ENCODE results near the gene SPATA46.
A peak's percentile ranks its signal among the peaks of the same experiment; 100 is the strongest.

SPATA46 gene

GRCh38 chr1:162391790-162392563 lies 15.3 kb upstream of the SPATA46 start:
- DNase-seq (ENCODE audit: low spot score): peak; percentile 68

DNA sequence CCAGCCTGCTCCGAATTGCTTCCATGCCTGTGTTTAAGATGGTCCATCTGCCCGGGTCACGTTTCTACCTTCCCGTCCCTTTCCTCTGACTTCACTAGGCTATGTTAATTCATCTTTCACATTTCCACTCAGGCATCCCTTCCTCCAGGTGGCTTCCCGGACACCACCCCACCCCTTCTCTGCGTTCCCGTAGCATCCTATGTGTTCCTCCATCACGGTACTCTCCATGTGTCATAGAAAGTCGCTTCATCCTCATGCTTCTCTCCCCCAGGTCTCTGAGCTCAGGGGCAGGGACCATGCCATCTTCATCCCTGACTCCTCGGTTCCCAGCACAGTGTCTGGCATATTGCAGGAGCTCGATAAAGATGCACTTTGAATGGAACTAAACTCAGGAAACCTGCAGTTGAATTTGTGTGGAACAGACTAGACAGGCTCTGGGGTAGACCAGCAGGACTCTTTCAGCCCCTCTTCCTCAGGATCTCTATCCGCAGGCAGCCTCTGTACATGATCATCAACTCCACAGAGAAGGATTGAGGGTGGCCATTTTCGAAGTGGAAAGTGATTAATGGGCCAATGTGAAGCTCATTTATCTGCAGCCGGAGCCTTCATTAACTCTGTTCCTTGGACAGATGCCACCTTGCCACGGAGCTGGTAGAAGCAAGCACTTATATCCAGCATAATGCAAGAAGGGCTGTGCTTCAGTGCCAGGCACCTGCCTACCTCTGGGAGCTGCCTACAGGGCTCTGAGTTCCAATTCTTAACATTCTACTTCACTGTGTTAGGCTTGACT lies 13.9 kb upstream of the SPATA46 start:
- DNase-seq (ENCODE audit: low spot score): no peak

- DNase-seq (ENCODE audit: low spot score): no peak
Observed at GRCh38 chr1:162389971-162390370, 13.3 kb upstream of the SPATA46 start.

DNA sequence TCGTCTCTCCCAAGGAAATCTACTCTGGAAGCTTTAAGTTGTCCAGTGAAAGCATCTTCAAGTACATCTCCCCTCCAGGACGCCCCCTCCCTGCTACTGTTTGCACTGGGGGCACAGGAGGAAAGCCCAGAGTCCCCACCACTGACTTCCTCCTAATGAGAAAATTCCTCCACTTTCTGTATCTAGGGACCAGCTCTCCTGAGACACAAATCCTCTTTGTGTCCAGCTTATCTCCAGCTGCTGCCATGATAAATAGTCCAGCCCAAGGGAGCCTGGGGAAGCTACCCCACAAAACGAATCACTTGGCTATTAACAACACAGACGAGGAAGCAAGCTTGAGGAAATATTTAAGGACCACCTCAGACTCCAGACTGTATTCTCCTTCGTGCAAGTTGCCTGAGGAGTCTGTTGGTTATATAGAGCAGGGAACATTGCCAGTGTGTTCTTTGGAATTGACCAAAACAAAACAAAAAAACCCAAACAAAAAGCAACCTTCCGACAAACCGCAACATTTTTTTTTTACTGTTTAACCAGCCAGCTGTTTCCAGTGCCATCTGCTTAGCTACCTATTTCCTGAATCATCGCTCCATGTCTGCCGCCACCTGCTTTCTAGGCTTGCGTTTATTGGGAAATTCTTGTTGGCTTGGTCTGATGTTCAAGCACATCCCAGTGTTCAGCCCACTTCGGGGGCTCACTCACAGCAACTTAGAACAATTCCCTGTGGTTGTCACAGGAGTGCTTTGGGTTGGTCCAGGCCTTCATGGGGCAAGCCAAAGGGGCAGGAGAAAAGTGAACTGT lies 12.6 kb upstream of the SPATA46 start:
- DNase-seq (ENCODE audit: low spot score): no peak

GRCh38 chr1:162388615-162389014 lies 12.0 kb upstream of the SPATA46 start:
- no peak for DNase-seq (ENCODE audit: low spot score)

- no peak for DNase-seq (ENCODE audit: low spot score)
Observed at GRCh38 chr1:162388083-162388594, 11.5 kb upstream of the SPATA46 start.

- no peak for DNase-seq (ENCODE audit: low spot score)
Observed at GRCh38 chr1:162387226-162388082, 10.8 kb upstream of the SPATA46 start.

GRCh38 chr1:162386292-162387225 lies 9.9 kb upstream of the SPATA46 start:
- no peak for DNase-seq (ENCODE audit: low spot score)

DNA sequence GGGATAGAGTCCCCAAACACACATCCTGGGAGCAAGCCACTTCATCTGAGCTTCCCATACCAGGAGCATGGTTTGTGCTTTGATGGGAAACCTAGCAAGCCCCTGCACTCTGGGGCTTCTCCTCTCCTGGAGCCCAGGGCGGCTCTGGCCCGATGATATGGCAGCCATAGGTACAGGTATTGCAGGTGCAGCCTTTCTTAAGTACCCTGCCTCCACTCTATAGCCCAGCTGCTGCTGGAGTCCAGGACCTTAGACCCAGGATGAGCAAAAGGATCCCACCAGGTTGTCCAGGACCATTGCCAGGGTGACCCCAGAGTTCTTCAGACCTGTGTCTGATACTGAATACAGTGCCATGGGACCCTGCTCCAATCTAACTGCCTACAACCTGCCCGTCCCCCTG lies 9.0 kb upstream of the SPATA46 start:
- no peak for DNase-seq (ENCODE audit: low spot score)

- DNase-seq (ENCODE audit: low spot score): no peak
Observed at GRCh38 chr1:162385280-162385623, 8.6 kb upstream of the SPATA46 start.

- DNase-seq (ENCODE audit: low spot score): no peak
Observed at GRCh38 chr1:162384601-162385279, 8.1 kb upstream of the SPATA46 start.

- DNase-seq (ENCODE audit: low spot score): no peak
Observed at GRCh38 chr1:162384116-162384515, 7.5 kb upstream of the SPATA46 start.

- no peak for DNase-seq (ENCODE audit: low spot score)
Observed at GRCh38 chr1:162383516-162383915, 6.9 kb upstream of the SPATA46 start.

DNA sequence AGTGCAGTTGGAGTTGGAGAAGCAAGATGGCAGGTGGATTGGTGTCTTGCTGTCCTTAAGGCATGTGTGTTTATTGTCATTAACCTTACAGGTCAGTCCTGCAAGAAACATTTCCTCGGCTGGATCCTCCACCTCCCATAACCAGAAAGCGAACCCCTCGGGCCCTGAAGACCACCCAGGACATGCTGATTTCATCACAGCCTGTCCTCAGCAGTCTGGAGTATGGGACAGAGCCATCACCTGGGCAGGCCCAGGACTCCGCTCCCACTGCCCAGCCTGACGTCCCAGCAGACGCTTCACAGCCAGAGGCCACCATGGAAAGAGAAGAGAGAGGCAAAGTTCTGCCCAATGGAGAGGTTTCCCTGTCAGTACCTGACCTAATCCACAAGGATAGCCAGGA lies 6.4 kb upstream of the SPATA46 start:
- DNase-seq (ENCODE audit: low spot score): no peak

DNA sequence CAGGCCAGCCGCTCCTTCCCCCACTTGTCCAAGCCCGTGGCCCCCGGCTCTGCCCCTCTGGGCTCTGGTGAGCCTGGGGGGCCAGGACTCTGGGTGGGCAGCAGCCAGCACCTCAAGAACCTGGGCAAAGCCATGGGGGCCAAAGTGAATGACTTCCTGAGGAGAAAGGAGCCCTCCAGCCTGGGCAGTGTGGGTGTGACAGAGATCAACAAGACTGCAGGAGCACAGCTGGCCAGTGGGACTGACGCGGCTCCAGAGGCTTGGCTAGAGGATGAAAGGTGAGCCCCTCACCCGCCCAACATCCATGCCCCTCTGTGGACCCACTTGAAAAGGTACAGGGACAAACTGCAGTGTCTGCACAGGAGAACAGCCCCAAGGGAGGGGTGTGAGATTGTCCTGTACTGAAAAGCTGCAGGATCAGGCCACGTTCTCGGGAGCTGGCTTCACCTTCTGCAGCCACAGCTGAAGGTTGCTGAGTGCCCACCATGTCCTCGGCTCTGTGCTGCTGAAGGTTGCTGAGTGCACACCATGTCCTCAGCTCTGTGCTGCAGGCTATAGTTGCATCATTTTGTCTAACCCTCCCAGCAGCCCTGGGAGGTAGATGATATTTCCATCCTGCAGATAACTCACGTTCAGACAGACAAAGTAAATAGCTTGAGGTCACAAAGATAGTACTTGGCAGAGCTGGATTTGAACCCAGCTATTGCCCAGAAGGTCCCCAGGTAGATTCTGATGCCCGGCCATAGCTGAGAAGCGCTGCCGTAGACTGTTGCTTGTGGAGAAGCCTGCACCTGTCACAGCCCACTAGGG lies 5.5 kb upstream of the SPATA46 start:
- no peak for DNase-seq (ENCODE audit: low spot score)

DNA sequence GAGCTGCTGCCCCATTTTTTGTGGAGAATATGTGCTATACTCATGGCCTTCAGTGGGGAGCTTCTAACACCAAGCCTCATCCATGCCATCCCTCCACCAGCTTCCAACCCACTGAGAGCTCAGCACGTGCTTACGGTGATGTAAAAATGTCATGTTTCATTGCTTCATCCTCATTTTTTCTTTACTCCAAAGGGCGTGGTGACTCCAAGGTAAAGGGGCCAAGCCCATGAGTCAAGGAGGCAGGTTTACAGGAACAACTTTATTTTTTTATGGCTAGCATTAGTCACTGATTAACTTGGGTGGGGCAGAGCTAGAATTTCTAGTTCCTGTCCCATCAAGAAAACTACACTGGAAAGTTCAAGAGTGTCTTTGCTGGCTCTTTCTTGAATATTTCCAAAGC lies 4.7 kb upstream of the SPATA46 start, which contains the start of gene C1orf226:
C1orf226 (plus strand) TSS at position 346 of the 400 bp plus-strand sequence. CDS start 174 bp downstream, outside the sequence.
- DNase-seq (ENCODE audit: low spot score): no peak

DNA sequence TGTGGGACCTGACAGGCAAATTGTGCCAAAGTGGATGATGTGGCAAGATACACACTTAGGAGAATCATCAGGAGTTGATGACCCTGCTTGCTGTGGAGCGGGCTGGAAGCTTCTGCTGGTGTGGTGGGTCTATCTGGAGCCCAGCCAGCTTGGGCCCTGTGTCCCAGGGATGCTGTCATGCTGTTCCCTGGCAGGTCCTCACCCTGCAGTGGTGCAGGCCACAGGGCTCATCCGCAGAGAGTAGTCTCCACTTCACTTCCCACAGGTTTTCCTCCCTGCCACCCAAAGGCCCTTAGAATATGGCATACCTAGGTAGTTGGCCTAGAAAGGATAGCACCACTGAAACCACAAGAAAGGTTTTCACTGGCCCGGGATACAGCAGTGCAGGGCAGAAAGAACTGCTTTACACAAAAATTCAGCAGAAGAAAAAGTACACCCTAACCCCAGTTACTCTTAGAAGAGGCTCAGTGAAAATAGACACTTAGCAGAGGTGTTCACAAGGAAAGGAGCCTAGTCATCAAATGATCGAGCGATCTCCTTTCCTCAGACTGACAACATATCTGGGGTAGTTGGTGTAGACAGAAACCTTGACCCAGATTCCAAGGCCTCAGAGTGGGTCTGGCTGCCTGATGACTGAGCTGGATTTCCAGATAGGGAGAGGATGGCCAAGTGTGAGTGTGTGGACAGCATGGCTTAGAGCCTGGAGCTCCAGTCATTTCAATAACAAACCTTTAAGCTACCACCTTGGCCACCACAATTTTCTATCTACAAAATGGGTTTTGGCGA lies 3.6 kb upstream of the SPATA46 start:
- DNase-seq (ENCODE audit: low spot score): no peak

GRCh38 chr1:162375463-162375862 lies 1.2 kb downstream of the SPATA46 start:
- DNase-seq (ENCODE audit: low spot score): no peak
